WTC11 (cell line): ENCODE results near the gene COPS9. TPM values are rescaled to one million over a fixed set of nuclear protein-coding genes. Genes with fewer than 3 reads are reported as not detected.

Experiments used
- ATAC-seq: fragments of 200-7000 bp; cut with Tn5 transposase; 2 replicates; pipeline ENCODE4 v1.10.0; 2021; ENCODE audit warnings: mild to moderate bottlenecking, moderate library complexity
- CTCF ChIA-PET: fragments of 300-600 bp; sonication (Branson Sonifier 250); formaldehyde crosslinking; loops from one replicate; lab custom pipeline; 2021; ENCODE audit warnings: antibody characterized with exemption; lab: Charles Lee
- POLR2A ChIA-PET: fragments of 350-600 bp; sonication (Branson Sonifier 250); formaldehyde crosslinking; loops from one replicate; lab custom pipeline; 2021; ENCODE audit warnings: antibody characterized with exemption; lab: Charles Lee
- DNase-seq: peaks from one replicate; pipeline ENCODE4 v3.0.0; 2021; ENCODE audit warnings: low spot score
- H3K27ac Mint-ChIP-seq: 2 replicates; pipeline ENCODE4 v1.8.0; 2021; ENCODE audit warnings: mixed read lengths
- H3K27me3 Mint-ChIP-seq: 2 replicates; pipeline ENCODE4 v1.8.0; 2021; ENCODE audit warnings: low read depth, mild to moderate bottlenecking, moderate library complexity, mixed read lengths
- H3K36me3 Mint-ChIP-seq: 2 replicates; pipeline ENCODE4 v1.8.0; 2021; ENCODE audit warnings: mixed read lengths
- H3K4me1 Mint-ChIP-seq: 2 replicates; pipeline ENCODE4 v1.8.0; 2022; ENCODE audit warnings: mixed read lengths
- H3K4me3 Mint-ChIP-seq: 2 replicates; pipeline ENCODE4 v1.8.0; 2021; ENCODE audit warnings: mild to moderate bottlenecking, moderate library complexity, mixed read lengths
- H3K9me3 Mint-ChIP-seq: 2 replicates; pipeline ENCODE4 v1.8.0; 2021; ENCODE audit warnings: mixed read lengths
- AFF4 ChIP-seq: sonication (generic); formaldehyde crosslinking; IDR thresholded peaks from 2 replicates; pipeline ENCODE4 v1.8.1; 2023; ENCODE audit warnings: mild to moderate bottlenecking, missing genetic modification reagents, borderline replicate concordance
- ATF1 ChIP-seq: sonication (generic); formaldehyde crosslinking; IDR thresholded peaks from 2 replicates; pipeline ENCODE4 v1.8.1; 2023; ENCODE audit warnings: mild to moderate bottlenecking, moderate library complexity, missing genetic modification reagents
- ATF6 ChIP-seq: sonication (generic); formaldehyde crosslinking; IDR thresholded peaks from 2 replicates; pipeline ENCODE4 v1.8.1; 2023; ENCODE audit warnings: mild to moderate bottlenecking, missing genetic modification reagents
- CDX4 ChIP-seq: fragments of 250-450 bp; sonication (Bioruptor Pico); IDR thresholded peaks from 2 replicates; pipeline ENCODE4 v1.9.0; 2021; ENCODE audit warnings: moderate library complexity, mild to moderate bottlenecking, inconsistent platforms, borderline replicate concordance
- CTCF ChIP-seq: fragments of 200-600 bp; IDR thresholded peaks from 2 replicates; pipeline ENCODE4 v1.8.0; 2022; ENCODE audit warnings: antibody characterized with exemption
- ERG ChIP-seq: fragments of 250-450 bp; sonication (Bioruptor Pico); IDR thresholded peaks from 2 replicates; pipeline ENCODE4 v1.8.0; 2021; ENCODE audit warnings: mild to moderate bottlenecking
- ESRRA ChIP-seq: sonication (generic); formaldehyde crosslinking; IDR thresholded peaks from 2 replicates; pipeline ENCODE4 v1.8.1; 2022; ENCODE audit warnings: mild to moderate bottlenecking, missing genetic modification reagents, borderline replicate concordance
- KAT7 ChIP-seq: sonication (generic); formaldehyde crosslinking; IDR thresholded peaks from 2 replicates; pipeline ENCODE4 v1.8.1; 2023; ENCODE audit warnings: missing genetic modification reagents, mild to moderate bottlenecking, borderline replicate concordance
- MXD4 ChIP-seq: fragments of 250-450 bp; sonication (Bioruptor Pico); IDR thresholded peaks from 2 replicates; pipeline ENCODE4 v1.8.0; 2021; ENCODE audit warnings: mild to moderate bottlenecking, moderate library complexity, borderline replicate concordance
- NR2C2 ChIP-seq: sonication (generic); formaldehyde crosslinking; IDR thresholded peaks from 2 replicates; pipeline ENCODE4 v1.8.0; 2022; ENCODE audit warnings: mild to moderate bottlenecking, missing genetic modification reagents
- NR3C1 ChIP-seq: sonication (generic); formaldehyde crosslinking; conservative IDR thresholded peaks from 2 replicates; pipeline ENCODE4 v1.8.1; 2023; ENCODE audit warnings: low read depth, mild to moderate bottlenecking, missing genetic modification reagents
- PREB ChIP-seq: sonication (generic); formaldehyde crosslinking; IDR thresholded peaks from 2 replicates; pipeline ENCODE4 v1.8.1; 2022; ENCODE audit warnings: mild to moderate bottlenecking, missing genetic modification reagents, moderate library complexity, borderline replicate concordance
- ZMAT4 ChIP-seq: fragments of 250-450 bp; sonication (Bioruptor Pico); IDR thresholded peaks from 2 replicates; pipeline ENCODE4 v1.9.0; 2021; ENCODE audit warnings: mild to moderate bottlenecking
- ZNF232 ChIP-seq: sonication (generic); formaldehyde crosslinking; IDR thresholded peaks from 2 replicates; pipeline ENCODE4 v1.8.0; 2022; ENCODE audit warnings: mild to moderate bottlenecking, missing genetic modification reagents
- ZNF416 ChIP-seq: fragments of 250-450 bp; sonication (Bioruptor Pico); IDR thresholded peaks from 2 replicates; pipeline ENCODE4 v1.9.0; 2021; ENCODE audit warnings: mild to moderate bottlenecking, inconsistent platforms
- total RNA-seq: library from RNA; stranded (reverse); gene quantifications from 3 replicates; pipeline ENCODE4 v1.2.3, GENCODE V29; 2021

Gene COPS9
- total RNA-seq, 1 experiment from 2014 or later, result 142 TPM

- TF ChIP-seq KAT7 (CRISPR knock-in tag), result no peak
- TF ChIP-seq NR3C1 (CRISPR knock-in tag), result no peak
- no peak for TF ChIP-seq ATF6
- no peak for TF ChIP-seq NR2C2
- TF ChIP-seq ZNF416, result no peak
- no peak for TF ChIP-seq CTCF
- no peak for TF ChIP-seq ZMAT4 (CRISPR knock-in tag)
- no peak for TF ChIP-seq ATF1
Measured at GRCh38 chr2:240131941-240132650, 4.0 kb downstream of the COPS9 start (continued).

- no peak for DNase-seq
- CTCF ChIA-PET, result no interaction called here
- no peaks in the 10 kb centered on the region for H3K27me3 Mint-ChIP-seq
- no peak overlapping the region for H3K27ac Mint-ChIP-seq
- ATAC-seq, result no peak
- H3K4me3 Mint-ChIP-seq, result no peak overlapping the region
- no peaks in the 10 kb centered on the region for H3K9me3 Mint-ChIP-seq
- POLR2A ChIA-PET, result no interaction called here
- H3K36me3 Mint-ChIP-seq, result peaks cover 58% of the 10 kb centered on the region
- H3K4me1 Mint-ChIP-seq, result peaks cover 14% of the 10 kb centered on the region
- TF ChIP-seq PREB (CRISPR knock-in tag), result no peak
Measured at GRCh38 chr2:240131296-240131695, 4.8 kb downstream of the COPS9 start.

GRCh38 chr2:240130393-240131195 lies 5.5 kb downstream of the COPS9 start:
- Mint-ChIP-seq H3K27me3 (no peaks in the 10 kb centered on the region), H3K27ac (no peak overlapping the region), H3K4me3 (no peak overlapping the region), H3K9me3 (no peaks in the 10 kb centered on the region), H3K4me1 (peaks cover 13% of the 10 kb centered on the region), H3K36me3 (peaks cover 61% of the 10 kb centered on the region)
- TF ChIP-seq CDX4, result no peak
- no peak for TF ChIP-seq NR3C1 (CRISPR knock-in tag)
- TF ChIP-seq PREB (CRISPR knock-in tag), result no peak
- TF ChIP-seq AFF4 (CRISPR knock-in tag), result no peak
- TF ChIP-seq ERG (CRISPR knock-in tag), result no peak
- no peak for TF ChIP-seq ESRRA (CRISPR knock-in tag)
- no peak for TF ChIP-seq MXD4 (CRISPR knock-in tag)
- no peak for TF ChIP-seq ZNF232 (CRISPR knock-in tag)
- ChIA-PET POLR2A (no interaction called here), CTCF (no interaction called here)
- ATAC-seq, result no peak
- DNase-seq, result no peak
